Small intestine (tissue), 7 donors: Measurements from ENCODE around the gene LRRC28. TPM values are rescaled to one million over a fixed set of nuclear protein-coding genes. Genes with fewer than 3 reads are reported as not detected.

Experiments
- DNase-seq, 2 donors: peaks; one replicate each; pipeline versions ENCODE4 v3.0.0 to v3.0.0-alpha.2; 2013
- FAIRE-seq: peaks from 2 replicates; lab custom pipeline; 2012; peaks lifted over from hg19 to GRCh38; lab: Jason Lieb, UNC
- H3K27ac ChIP-seq, 3 donors: one replicate each; pipeline ENCODE4 v1.5.1; 2013; ENCODE audit warnings: low read length in 2 of 3, mild to moderate bottlenecking in 2 of 3, control low read depth in 1 of 3, inconsistent platforms in 1 of 3, low read depth in 1 of 3, moderate library complexity in 1 of 3
- H3K27me3 ChIP-seq, 3 donors: one replicate each; pipeline ENCODE4 v1.6.1; 2013; ENCODE audit warnings: low read length in 3 of 3, inconsistent platforms in 1 of 3; ENCODE audit not compliant: control insufficient read depth in 3 of 3, insufficient read depth in 3 of 3
- H3K36me3 ChIP-seq, 3 donors: one replicate each; pipeline ENCODE4 v1.6.1; 2013; ENCODE audit warnings: low read length in 3 of 3, inconsistent platforms in 1 of 3, low read depth in 1 of 3, mild to moderate bottlenecking in 1 of 3, moderate library complexity in 1 of 3; ENCODE audit not compliant: control insufficient read depth in 3 of 3, insufficient read depth in 2 of 3
- H3K4me1 ChIP-seq, 3 donors: one replicate each; pipeline ENCODE4 v1.6.1; 2013; ENCODE audit warnings: low read length in 2 of 3, inconsistent platforms in 1 of 3, low read depth in 1 of 3, mild to moderate bottlenecking in 1 of 3, moderate library complexity in 1 of 3; ENCODE audit not compliant: control insufficient read depth in 3 of 3, insufficient read depth in 2 of 3
- H3K4me3 ChIP-seq, 3 donors: one replicate each; pipeline ENCODE4 v1.5.1; 2013; ENCODE audit warnings: low read length in 3 of 3, control low read depth in 1 of 3, inconsistent platforms in 1 of 3, low read depth in 1 of 3, mild to moderate bottlenecking in 1 of 3, moderate library complexity in 1 of 3
- H3K9me3 ChIP-seq, 2 donors: one replicate each; pipeline ENCODE4 v1.6.1; 2013; ENCODE audit warnings: low read depth in 1 of 2, low read length in 1 of 2; ENCODE audit not compliant: control insufficient read depth in 2 of 2, insufficient read depth in 1 of 2
- WGBS, 3 donors: extraction: QIAGEN DNeasy Blood & Tissue Kit; methylation state at CpG; one replicate each; pipeline ENCODE4 v1.1.7; 2013; 5-methylcytosine and 5-hydroxymethylcytosine counted together
- polyA plus RNA-seq, 4 donors: library from polyadenylated mRNA; stranded (reverse) in 3 of 4; unstranded in 1 of 4; fragments of 200-250 nt in 3 of 4; fragments of 120-200 nt in 1 of 4; gene quantifications; one replicate each; pipeline versions ENCODE4 v1.2.1 to v1.2.3, GENCODE V29; 2013
- donor health status: healthy with polysubstance abuse.
- donor health status: control.
- donor health status: control.
- donor health status: Bipolar disorder and iron deficiency.
- donor health status: healthy.

LRRC28 gene
- polyA plus RNA-seq, 4 donors = 23.7 to 46.7 (median 36.9) TPM

GRCh38 chr15:99328106-99329072, 77.1 kb downstream of the LRRC28 start:
- Histone ChIP-seq H3K36me3 (peaks cover 0 to 3% (median 0%) of the 10 kb centered on the region in 3 donors), H3K27me3 (no peaks in the 10 kb centered on the region), H3K4me3 (no peak overlapping the region), H3K9me3 (no peaks in the 10 kb centered on the region), H3K4me1 (no peaks in the 10 kb centered on the region), H3K27ac (no peak overlapping the region)
- WGBS, 3 donors = 93 to 97% (median 95%) methylated on average over 7 of the region's 7 CpGs
- DNase-seq (no peak), FAIRE-seq (no peak)

GRCh38 chr15:99331381-99331780, 80.1 kb downstream of the LRRC28 start:
- 97 to 100% (median 99%) methylated on average over 2 of the region's 2 CpGs for WGBS, 3 donors
- FAIRE-seq (no peak), DNase-seq (no peak)

GRCh38 chr15:99333413-99333812, 82.1 kb downstream of the LRRC28 start:
- FAIRE-seq (no peak), DNase-seq (no peak)
- Histone ChIP-seq H3K4me3 (no peak overlapping the region), H3K9me3 (no peaks in the 10 kb centered on the region), H3K27ac (no peak overlapping the region), H3K4me1 (no peaks in the 10 kb centered on the region), H3K27me3 (no peaks in the 10 kb centered on the region), H3K36me3 (peaks cover 0 to 12% (median 3%) of the 10 kb centered on the region in 3 donors)

More at GRCh38 chr15:99331381-99331780, 80.1 kb downstream of the LRRC28 start:
- Histone ChIP-seq H3K27me3 (no peaks in the 10 kb centered on the region), H3K4me1 (no peaks in the 10 kb centered on the region), H3K36me3 (peaks cover 0 to 4% (median 3%) of the 10 kb centered on the region in 3 donors), H3K9me3 (no peaks in the 10 kb centered on the region), H3K4me3 (no peak overlapping the region), H3K27ac (no peak overlapping the region)

GRCh38 chr15:99333981-99334380, 82.7 kb downstream of the LRRC28 start:
- no peak for FAIRE-seq

GRCh38 chr15:99335508-99335907, 84.2 kb downstream of the LRRC28 start:
- Histone ChIP-seq H3K9me3 (no peaks in the 10 kb centered on the region), H3K36me3 (peaks cover 0 to 12% (median 3%) of the 10 kb centered on the region in 3 donors), H3K4me3 (no peak overlapping the region), H3K27me3 (no peaks in the 10 kb centered on the region), H3K4me1 (peaks cover 0 to 5% (median 0%) of the 10 kb centered on the region in 3 donors), H3K27ac (no peak overlapping the region)
- FAIRE-seq (no peak), DNase-seq (no peak)

More at GRCh38 chr15:99333981-99334380, 82.7 kb downstream of the LRRC28 start:
- H3K4me3 ChIP-seq = no peak overlapping the region
- WGBS, 3 donors = 75 to 93% (median 91%) methylated on average over 8 of the region's 8 CpGs
- no peak for DNase-seq
- H3K27ac ChIP-seq = no peak overlapping the region
- no peaks in the 10 kb centered on the region for H3K27me3 ChIP-seq
- H3K4me1 ChIP-seq = no peaks in the 10 kb centered on the region
- no peaks in the 10 kb centered on the region for H3K9me3 ChIP-seq
- peaks cover 0 to 12% (median 3%) of the 10 kb centered on the region in 3 donors for H3K36me3 ChIP-seq

GRCh38 chr15:99336794-99337193, 85.5 kb downstream of the LRRC28 start:
- no peak overlapping the region for H3K4me3 ChIP-seq
- peaks cover 0 to 12% (median 1%) of the 10 kb centered on the region in 3 donors for H3K36me3 ChIP-seq
- H3K9me3 ChIP-seq = no peaks in the 10 kb centered on the region
- FAIRE-seq (no peak), DNase-seq (no peak)
- no peak overlapping the region for H3K27ac ChIP-seq
- no peaks in the 10 kb centered on the region for H3K27me3 ChIP-seq
- peaks cover 0 to 7% (median 0%) of the 10 kb centered on the region in 3 donors for H3K4me1 ChIP-seq
- 64 to 82% (median 65%) methylated on average over 1 of the region's 1 CpG for WGBS, 3 donors

- H3K27me3 ChIP-seq = no peaks in the 10 kb centered on the region
- 39 to 67% (median 55%) methylated on average over 3 of the region's 3 CpGs for WGBS, 3 donors
- H3K4me3 ChIP-seq = no peak overlapping the region
- H3K36me3 ChIP-seq = peaks cover 2 to 13% (median 2%) of the 10 kb centered on the region in 3 donors
- peak overlapping the region in 1 of 3 donors; percentile 30 for H3K27ac ChIP-seq
- peaks cover 0 to 7% (median 0%) of the 10 kb centered on the region in 3 donors for H3K4me1 ChIP-seq
- DNase-seq (peak; percentile 4 to 48), FAIRE-seq (no peak)
- H3K9me3 ChIP-seq = no peaks in the 10 kb centered on the region
Observed at GRCh38 chr15:99340347-99340746, 89.1 kb downstream of the LRRC28 start.

- Histone ChIP-seq H3K4me1 (peaks cover 0 to 7% (median 0%) of the 10 kb centered on the region in 3 donors), H3K27ac (no peak overlapping the region), H3K9me3 (no peaks in the 10 kb centered on the region), H3K4me3 (no peak overlapping the region), H3K36me3 (peaks cover 2 to 14% (median 4%) of the 10 kb centered on the region in 3 donors), H3K27me3 (no peaks in the 10 kb centered on the region)
- FAIRE-seq = no peak
- DNase-seq = no peak
- WGBS, 3 donors = 77 to 95% (median 92%) methylated on average over 1 of the region's 1 CpG
Observed at GRCh38 chr15:99341786-99342185, 90.5 kb downstream of the LRRC28 start.
